AG10803 (cell line): ENCODE data around the gene FKBP5.
"Not testable (repeated sequence)": the region's sequence is repeated elsewhere in the genome, so short reads cannot be mapped to it uniquely, and the experiment has no call there.

Experiments used
- DNase-seq: peaks from one replicate; pipeline ENCODE4 v3.0.0; 2010; ENCODE audit warnings: low read depth
- H3K4me3 ChIP-seq: 2 replicates; pipeline ENCODE4 v1.5.1; 2011; ENCODE audit warnings: mild to moderate bottlenecking, low read length, control low read depth
- TF ChIP-seq, protein P1 (sequence below): conservative IDR thresholded peaks from 2 replicates; pipeline ENCODE4 v1.5.1; 2011; ENCODE audit warnings: mild to moderate bottlenecking, low read length, control low read depth, inconsistent platforms

Gene FKBP5

GRCh38 chr6:35678021-35678654 is 10.6 kb downstream of the FKBP5 start:
- TF ChIP-seq, protein P1, sequence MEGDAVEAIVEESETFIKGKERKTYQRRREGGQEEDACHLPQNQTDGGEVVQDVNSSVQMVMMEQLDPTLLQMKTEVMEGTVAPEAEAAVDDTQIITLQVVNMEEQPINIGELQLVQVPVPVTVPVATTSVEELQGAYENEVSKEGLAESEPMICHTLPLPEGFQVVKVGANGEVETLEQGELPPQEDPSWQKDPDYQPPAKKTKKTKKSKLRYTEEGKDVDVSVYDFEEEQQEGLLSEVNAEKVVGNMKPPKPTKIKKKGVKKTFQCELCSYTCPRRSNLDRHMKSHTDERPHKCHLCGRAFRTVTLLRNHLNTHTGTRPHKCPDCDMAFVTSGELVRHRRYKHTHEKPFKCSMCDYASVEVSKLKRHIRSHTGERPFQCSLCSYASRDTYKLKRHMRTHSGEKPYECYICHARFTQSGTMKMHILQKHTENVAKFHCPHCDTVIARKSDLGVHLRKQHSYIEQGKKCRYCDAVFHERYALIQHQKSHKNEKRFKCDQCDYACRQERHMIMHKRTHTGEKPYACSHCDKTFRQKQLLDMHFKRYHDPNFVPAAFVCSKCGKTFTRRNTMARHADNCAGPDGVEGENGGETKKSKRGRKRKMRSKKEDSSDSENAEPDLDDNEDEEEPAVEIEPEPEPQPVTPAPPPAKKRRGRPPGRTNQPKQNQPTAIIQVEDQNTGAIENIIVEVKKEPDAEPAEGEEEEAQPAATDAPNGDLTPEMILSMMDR, result no peak
- no peak overlapping the region for H3K4me3 ChIP-seq
- DNase-seq, result no peak

DNA sequence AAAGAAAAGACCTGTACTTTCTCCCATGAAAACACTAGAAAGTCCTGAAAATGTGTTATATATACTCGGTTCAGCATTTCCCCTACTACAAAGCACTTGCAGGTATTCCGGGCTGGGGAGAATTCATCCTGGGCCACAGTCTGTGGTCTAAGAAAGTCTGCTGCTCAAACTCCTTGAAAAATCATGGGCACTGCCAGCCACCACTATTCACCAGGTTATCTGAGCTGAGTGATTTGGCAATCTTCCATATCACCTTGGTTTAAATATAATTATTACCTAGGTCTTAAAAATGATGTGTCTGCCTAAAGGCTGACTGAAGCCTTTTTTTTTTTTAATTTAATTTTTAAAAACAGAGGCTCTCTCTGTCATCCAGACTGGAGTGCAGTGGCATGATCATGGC is 11.3 kb downstream of the FKBP5 start:
- TF ChIP-seq, protein P1, result no peak
- no peak for DNase-seq
- H3K4me3 ChIP-seq, result no peak overlapping the region

DNA sequence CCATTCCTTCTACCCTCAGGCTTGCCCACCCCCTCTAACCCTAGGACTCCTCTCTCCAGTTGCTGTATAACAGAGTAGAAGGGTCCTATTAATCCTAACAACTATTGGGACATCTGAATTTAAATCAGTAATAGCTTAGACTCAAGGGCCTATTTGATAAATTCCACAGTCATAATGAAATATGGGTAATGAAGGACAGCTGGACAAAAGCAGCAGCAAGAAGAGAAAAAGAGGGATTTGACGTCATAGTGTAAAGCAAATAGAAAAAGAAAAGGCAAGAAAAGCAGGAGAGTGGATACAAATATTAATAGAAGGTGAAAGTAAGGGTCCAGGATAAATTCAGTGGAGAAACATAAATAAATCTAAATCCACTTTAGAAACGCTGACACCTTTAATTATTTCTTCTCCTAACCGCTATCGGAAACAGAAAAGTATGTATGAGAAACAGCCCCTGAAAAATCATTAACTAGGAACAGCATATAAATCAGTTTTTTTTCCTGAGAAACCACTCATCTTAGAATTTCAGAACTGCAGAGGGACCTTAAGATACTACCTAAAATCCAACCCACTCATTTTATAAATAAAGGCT is 12.8 kb downstream of the FKBP5 start:
- DNase-seq, result no peak
- TF ChIP-seq, protein P1, result no peak
- H3K4me3 ChIP-seq, result no peak overlapping the region

GRCh38 chr6:35674594-35674993 is 14.1 kb downstream of the FKBP5 start:
- no peak overlapping the region for H3K4me3 ChIP-seq
- DNase-seq, result no peak
- TF ChIP-seq, protein P1, result no peak

DNA sequence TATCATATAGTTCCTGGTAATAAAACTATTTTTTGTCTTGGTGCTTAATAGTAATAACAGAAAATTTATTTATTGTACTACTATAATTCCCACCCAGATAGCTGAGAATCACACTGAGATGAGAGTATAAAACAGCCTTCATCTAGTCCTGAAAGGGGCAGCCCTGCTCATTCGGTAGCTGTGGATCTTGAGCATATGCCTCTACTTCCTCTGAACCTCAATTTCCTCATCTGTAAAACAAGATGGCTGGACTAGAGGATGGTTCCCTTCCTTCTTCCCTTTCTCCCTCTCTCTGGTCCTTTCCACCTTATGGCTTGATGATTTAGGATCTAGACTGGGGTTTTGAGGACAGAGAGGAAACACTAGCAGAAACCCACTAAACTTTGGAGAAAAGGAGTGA is 15.0 kb downstream of the FKBP5 start:
- TF ChIP-seq, protein P1, result no peak
- no peak overlapping the region for H3K4me3 ChIP-seq
- DNase-seq, result no peak

DNA sequence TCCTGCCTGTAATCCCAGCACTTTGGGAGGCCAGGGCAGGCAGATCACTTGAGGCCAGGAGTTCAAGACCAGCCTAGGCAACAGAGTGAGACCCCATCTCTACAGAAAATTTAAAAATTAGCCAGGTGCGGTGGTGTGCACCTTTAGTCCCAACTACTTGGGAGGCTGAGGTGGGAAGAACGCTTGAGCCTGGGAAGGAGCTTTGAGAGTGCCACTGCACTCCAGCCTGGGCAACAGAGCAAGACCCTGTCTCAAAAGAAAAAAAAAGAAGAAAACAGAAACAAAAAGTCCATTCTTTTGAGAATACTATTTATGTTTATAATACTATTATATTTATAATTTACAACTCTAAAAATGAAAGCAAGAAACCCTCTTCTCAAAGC is 15.4 kb downstream of the FKBP5 start:
- H3K4me3 ChIP-seq, DNase-seq: not testable (repeated sequence)

- not testable (repeated sequence) for H3K4me3 ChIP-seq, DNase-seq
Measured at GRCh38 chr6:35670453-35670852, 18.3 kb downstream of the FKBP5 start.

GRCh38 chr6:35669451-35670045 is 19.2 kb downstream of the FKBP5 start:
- H3K4me3 ChIP-seq, result peak overlapping the region; percentile 4; the same call in 1 of the 2 replicates
- no peak for DNase-seq

More at GRCh38 chr6:35669451-35670045, 19.2 kb downstream of the FKBP5 start:
- TF ChIP-seq, protein P1, result no peak
